Posterior cingulate gyrus (tissue), 11 donors: ENCODE data around the gene EFCAB11.
A peak's percentile ranks its signal among the peaks of the same experiment; 100 is the strongest.

Source experiments
- DNase-seq, 10 donors: peaks; one replicate each; pipeline versions ENCODE4 v3.0.0 to v3.0.0-alpha.2; 2020 to 2021; ENCODE audit warnings: mixed read lengths in 3 of 10
- intact Hi-C: fragments of 100-400 bp; cut with DNase I; formaldehyde crosslinking; loops from one replicate; pipeline ENCODE4 v1.15.1; 2023

The EFCAB11 gene

GRCh38 chr14:89958966-89959365 is 4.4 kb upstream of the EFCAB11 start:
- intact Hi-C loops, result loop anchor here (10.0 kb wide), 1 partner anchor 1404 kb away; the partner anchor contains the start of gene PTPN21
- no peak for DNase-seq

GRCh38 chr14:89957791-89958190 is 3.3 kb upstream of the EFCAB11 start:
- peak in 7 of 10 donors; percentile 30 to 92 (median 57) for DNase-seq
- intact Hi-C loops, result loop anchor here (10.0 kb wide), 1 partner anchor 1403 kb away; the partner anchor contains the start of gene PTPN21

- no peak for DNase-seq
- intact Hi-C loops, result loop anchor here (10.0 kb wide), 1 partner anchor 1403 kb away; the partner anchor contains the start of gene PTPN21
These were observed 2.8 kb upstream of the EFCAB11 start for GRCh38 chr14:89957376-89957775.

GRCh38 chr14:89956661-89957009 is 2.1 kb upstream of the EFCAB11 start:
- no peak for DNase-seq
- intact Hi-C loops, result loop anchor here (10.0 kb wide), 1 partner anchor 1402 kb away; the partner anchor contains the start of gene PTPN21

- intact Hi-C loops, result loop anchor here (10.0 kb wide), 1 partner anchor 1401 kb away; the partner anchor contains the start of gene PTPN21
- peak; percentile 98 to 100 (median 98) for DNase-seq
These were observed 1.5 kb upstream of the EFCAB11 start, which contains the start of gene TDP1 for GRCh38 chr14:89955745-89956660. TDP1 (plus strand) TSS chr14:89955927; CDS start chr14:89963115, 7,188 bp downstream.

GRCh38 chr14:89955022-89955744 is 653 bp upstream of the EFCAB11 start:
- DNase-seq, result peak in 3 of 10 donors; percentile 18 to 70 (median 33)
- intact Hi-C loops, result loop anchor here (10.0 kb wide), 1 partner anchor 1400 kb away; the partner anchor contains the start of gene PTPN21

- intact Hi-C loops, result loop anchor here (10.0 kb wide), 1 partner anchor 1399 kb away; the partner anchor contains the start of gene PTPN21
- no peak for DNase-seq
These were observed 928 bp downstream of the EFCAB11 start for GRCh38 chr14:89953602-89954001.

- intact Hi-C loops, result loop anchor here (10.0 kb wide), 1 partner anchor 1398 kb away; the partner anchor contains the start of gene PTPN21
- no peak for DNase-seq
These were observed 2.0 kb downstream of the EFCAB11 start for GRCh38 chr14:89952576-89952975.

- intact Hi-C loops, result no loop called here
- no peak for DNase-seq
These were observed 7.2 kb downstream of the EFCAB11 start for GRCh38 chr14:89947344-89947743.

GRCh38 chr14:89941830-89942377 is 12.6 kb downstream of the EFCAB11 start:
- no peak for DNase-seq
- intact Hi-C loops, result no loop called here

GRCh38 chr14:89936654-89937185 is 17.8 kb downstream of the EFCAB11 start:
- DNase-seq, result no peak
- intact Hi-C loops, result no loop called here

- intact Hi-C loops, result no loop called here
- no peak for DNase-seq
These were observed 21.5 kb downstream of the EFCAB11 start for GRCh38 chr14:89933002-89933401.

- intact Hi-C loops, result loop anchor here (10.0 kb wide), 1 partner anchor 313 kb away; no protein-coding TSS in a partner anchor
- DNase-seq, result no peak
These were observed 27.2 kb downstream of the EFCAB11 start for GRCh38 chr14:89927186-89927865.

- intact Hi-C loops, result loop anchor here (10.0 kb wide), 1 partner anchor 312 kb away; no protein-coding TSS in a partner anchor
- no peak for DNase-seq
These were observed 27.8 kb downstream of the EFCAB11 start for GRCh38 chr14:89926694-89927093.

- intact Hi-C loops, result loop anchor here (10.0 kb wide), 1 partner anchor 309 kb away; no protein-coding TSS in a partner anchor
- no peak for DNase-seq
These were observed 30.3 kb downstream of the EFCAB11 start for GRCh38 chr14:89924268-89924667.

- intact Hi-C loops, result loop anchor here (10.0 kb wide), 1 partner anchor 307 kb away; no protein-coding TSS in a partner anchor
- no peak for DNase-seq
These were observed 32.3 kb downstream of the EFCAB11 start for GRCh38 chr14:89922031-89922907.

GRCh38 chr14:89921346-89921745 is 33.2 kb downstream of the EFCAB11 start:
- DNase-seq, result no peak
- intact Hi-C loops, result loop anchor here (10.0 kb wide), 1 partner anchor 307 kb away; no protein-coding TSS in a partner anchor

- intact Hi-C loops, result loop anchor here (10.0 kb wide), 1 partner anchor 305 kb away; no protein-coding TSS in a partner anchor
These were observed 34.5 kb downstream of the EFCAB11 start for GRCh38 chr14:89920056-89920455.

More at GRCh38 chr14:89920056-89920455, 34.5 kb downstream of the EFCAB11 start:
- no peak for DNase-seq
